CD4-positive, alpha-beta memory T cell (primary cell): ENCODE data around the gene SLC66A2. TPM values are rescaled to one million over a fixed set of nuclear protein-coding genes. Genes with fewer than 3 reads are reported as not detected.
"Not testable (repeated sequence)": the region's sequence is repeated elsewhere in the genome, so short reads cannot be mapped to it uniquely, and the experiment has no call there.

ENCODE experiments used
- CTCF ChIA-PET: fragments of 350-600 bp; sonication (Branson Sonifier 250); formaldehyde crosslinking; loops from one replicate; lab custom pipeline; 2021; ENCODE audit warnings: inconsistent platforms; ENCODE audit not compliant: partially characterized antibody; lab: Charles Lee
- POLR2A ChIA-PET: fragments of 350-600 bp; sonication (Branson Sonifier 250); formaldehyde crosslinking; loops from one replicate; lab custom pipeline; 2021; ENCODE audit not compliant: partially characterized antibody; lab: Charles Lee
- DNase-seq, 5 donors: peaks; one replicate each; pipeline versions ENCODE4 v3.0.0 to v3.0.0-alpha.2; 2020 to 2022; ENCODE audit warnings: mixed read lengths in 1 of 5
- H3K27ac ChIP-seq: one replicate; pipeline ENCODE4 v1.7.0; 2013; ENCODE audit warnings: low read depth, low read length
- H3K27me3 ChIP-seq: 2 replicates; pipeline ENCODE4 v1.7.0; 2013; ENCODE audit warnings: mild to moderate bottlenecking, low read length, moderate library complexity; ENCODE audit not compliant: insufficient read depth
- H3K36me3 ChIP-seq: 2 replicates; pipeline ENCODE4 v1.7.0; 2013; ENCODE audit warnings: mild to moderate bottlenecking, low read length, moderate library complexity; ENCODE audit not compliant: insufficient read depth
- H3K4me1 ChIP-seq: 2 replicates; pipeline ENCODE4 v1.7.0; 2013; ENCODE audit warnings: mild to moderate bottlenecking, low read length, moderate library complexity; ENCODE audit not compliant: insufficient read depth
- H3K4me3 ChIP-seq, 2 donors: one replicate each; pipeline ENCODE4 v1.7.0; 2013; ENCODE audit warnings: low read length in 2 of 2, mild to moderate bottlenecking in 1 of 2
- H3K9me3 ChIP-seq, 2 donors: one replicate each; pipeline ENCODE4 v1.7.0; 2013; ENCODE audit warnings: low read length in 2 of 2, control low read depth in 1 of 2; ENCODE audit not compliant: control insufficient read depth in 1 of 2
- H3K27ac Mint-ChIP-seq, 7 donors: one replicate each; pipeline ENCODE4 v1.8.0; 2020 to 2021; ENCODE audit warnings: mixed read lengths in 7 of 7, mild to moderate bottlenecking in 6 of 7, inconsistent platforms in 3 of 7, moderate library complexity in 3 of 7
- H3K27me3 Mint-ChIP-seq, 2 donors: one replicate each; pipeline ENCODE4 v1.8.0; 2020 to 2021; ENCODE audit warnings: mixed read lengths in 2 of 2
- H3K36me3 Mint-ChIP-seq, 2 donors: one replicate each; pipeline ENCODE4 v1.8.0; 2020 to 2021; ENCODE audit warnings: mixed read lengths in 2 of 2, inconsistent platforms in 1 of 2, mild to moderate bottlenecking in 1 of 2
- H3K4me1 Mint-ChIP-seq, 4 donors: one replicate each; pipeline ENCODE4 v1.8.0; 2020 to 2021; ENCODE audit warnings: mixed read lengths in 4 of 4, mild to moderate bottlenecking in 1 of 4
- H3K4me3 Mint-ChIP-seq, 8 donors: one replicate each; pipeline ENCODE4 v1.8.0; 2020 to 2021; ENCODE audit warnings: mixed read lengths in 8 of 8, mild to moderate bottlenecking in 7 of 8, moderate library complexity in 6 of 8, inconsistent platforms in 3 of 8
- H3K9me3 Mint-ChIP-seq, 8 donors: one replicate each; pipeline ENCODE4 v1.8.0; 2020 to 2021; ENCODE audit warnings: mixed read lengths in 8 of 8, mild to moderate bottlenecking in 5 of 8, inconsistent platforms in 3 of 8, moderate library complexity in 1 of 8
- intact Hi-C: fragments of 100-400 bp; cut with micrococcal nuclease; formaldehyde crosslinking; loops from one replicate; pipeline ENCODE4 v1.15.1; 2023
- polyA plus RNA-seq, 2 donors: library from polyadenylated mRNA; unstranded; fragments of 300-500 nt; fragmentation: Illumina TruSeq; gene quantifications; one replicate each; pipeline ENCODE4 v1.2.3, GENCODE V29; 2021
- total RNA-seq, 2 experiments: library from RNA; stranded (reverse); gene quantifications; one replicate each; pipeline ENCODE4 v1.2.3, GENCODE V29; 2021

Gene SLC66A2
- total and polyA plus RNA-seq, 4 experiments from 2014 or later: 15.7 to 26.4 (median 23.6) TPM

- H3K4me1 ChIP-seq: peaks cover 34% of the 10 kb centered on the region
- H3K4me3 ChIP-seq, H3K27me3 ChIP-seq, CTCF ChIA-PET, H3K36me3 Mint-ChIP-seq, H3K27ac ChIP-seq, H3K9me3 ChIP-seq, H3K36me3 ChIP-seq, POLR2A ChIA-PET, H3K27me3 Mint-ChIP-seq, H3K9me3 Mint-ChIP-seq: not testable (repeated sequence)
- Mint-ChIP-seq H3K27ac (peak overlapping the region in 5 of 7 donors; percentile 23 to 76 (median 40)), H3K4me1 (peaks cover 13 to 29% (median 22%) of the 10 kb centered on the region in 4 donors), H3K4me3 (peak overlapping the region in 5 of 8 donors; percentile 42 to 79 (median 60))
- intact Hi-C loops: loop anchor here (10.0 kb wide), 1 partner anchor 435 kb away; no protein-coding TSS in a partner anchor
- DNase-seq: peak in 2 of 5 donors; percentile 18 to 28
These were observed 8.8 kb upstream of the SLC66A2 start for GRCh38 chr18:79960161-79960801.

DNA sequence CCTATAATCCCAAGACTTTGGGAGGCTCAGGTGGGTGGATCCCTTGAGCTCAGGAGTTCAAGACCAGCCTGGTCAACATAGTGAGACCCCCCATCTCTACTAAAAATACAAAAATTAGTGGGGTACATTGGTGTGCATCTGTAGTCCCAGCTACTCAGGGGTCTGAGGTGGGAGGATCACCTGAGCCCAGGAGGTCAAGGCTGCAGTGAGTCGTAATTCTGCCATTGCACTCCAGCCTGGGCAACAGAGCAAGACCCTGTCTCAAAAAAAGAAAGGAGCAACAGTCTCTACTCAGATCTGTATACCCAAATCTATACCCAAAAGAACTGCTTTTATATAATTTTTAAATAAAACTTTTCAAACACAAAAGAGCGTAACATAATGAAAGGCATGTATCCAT is 7.5 kb upstream of the SLC66A2 start:
- H3K36me3 Mint-ChIP-seq: no peaks in the 10 kb centered on the region
- intact Hi-C loops: no loop called here
- H3K36me3 ChIP-seq: no peaks in the 10 kb centered on the region
- H3K9me3 Mint-ChIP-seq: peaks cover 0 to 2% (median 0%) of the 10 kb centered on the region in 8 donors
- peaks cover 0 to 3% of the 10 kb centered on the region in 2 donors for H3K27me3 Mint-ChIP-seq
- no peaks in the 10 kb centered on the region for H3K9me3 ChIP-seq
- H3K4me3 ChIP-seq: no peak overlapping the region
- H3K4me1 Mint-ChIP-seq: peaks cover 12 to 26% (median 19%) of the 10 kb centered on the region in 4 donors
- H3K27ac ChIP-seq: no peak overlapping the region
- H3K27me3 ChIP-seq: no peaks in the 10 kb centered on the region
- DNase-seq: no peak
- no peak overlapping the region for H3K27ac Mint-ChIP-seq
- H3K4me1 ChIP-seq: peaks cover 25% of the 10 kb centered on the region
- POLR2A ChIA-PET: no interaction called here
- CTCF ChIA-PET: no interaction called here
- H3K4me3 Mint-ChIP-seq: no peak overlapping the region

GRCh38 chr18:79956276-79956675 is 4.8 kb upstream of the SLC66A2 start:
- Histone ChIP-seq H3K36me3 (no peaks in the 10 kb centered on the region), H3K9me3 (no peaks in the 10 kb centered on the region), H3K27me3 (no peaks in the 10 kb centered on the region), H3K4me3 (no peak overlapping the region), H3K4me1 (peaks cover 9% of the 10 kb centered on the region), H3K27ac (no peak overlapping the region)
- H3K27me3 Mint-ChIP-seq: no peaks in the 10 kb centered on the region
- no peaks in the 10 kb centered on the region for H3K9me3 Mint-ChIP-seq
- H3K4me3 Mint-ChIP-seq: peak overlapping the region in 1 of 8 donors; percentile 14
- intact Hi-C loops: no loop called here
- no peaks in the 10 kb centered on the region for H3K36me3 Mint-ChIP-seq
- ChIA-PET CTCF (no interaction called here), POLR2A (interaction anchor here (0.9 kb wide), 1 partner anchor 77 kb away, joined by 3 read pairs; no protein-coding TSS in a partner anchor)
- no peak for DNase-seq
- H3K4me1 Mint-ChIP-seq: peaks cover 0 to 15% (median 8%) of the 10 kb centered on the region in 4 donors
- peak overlapping the region in 3 of 7 donors; percentile 7 to 43 (median 33) for H3K27ac Mint-ChIP-seq

DNA sequence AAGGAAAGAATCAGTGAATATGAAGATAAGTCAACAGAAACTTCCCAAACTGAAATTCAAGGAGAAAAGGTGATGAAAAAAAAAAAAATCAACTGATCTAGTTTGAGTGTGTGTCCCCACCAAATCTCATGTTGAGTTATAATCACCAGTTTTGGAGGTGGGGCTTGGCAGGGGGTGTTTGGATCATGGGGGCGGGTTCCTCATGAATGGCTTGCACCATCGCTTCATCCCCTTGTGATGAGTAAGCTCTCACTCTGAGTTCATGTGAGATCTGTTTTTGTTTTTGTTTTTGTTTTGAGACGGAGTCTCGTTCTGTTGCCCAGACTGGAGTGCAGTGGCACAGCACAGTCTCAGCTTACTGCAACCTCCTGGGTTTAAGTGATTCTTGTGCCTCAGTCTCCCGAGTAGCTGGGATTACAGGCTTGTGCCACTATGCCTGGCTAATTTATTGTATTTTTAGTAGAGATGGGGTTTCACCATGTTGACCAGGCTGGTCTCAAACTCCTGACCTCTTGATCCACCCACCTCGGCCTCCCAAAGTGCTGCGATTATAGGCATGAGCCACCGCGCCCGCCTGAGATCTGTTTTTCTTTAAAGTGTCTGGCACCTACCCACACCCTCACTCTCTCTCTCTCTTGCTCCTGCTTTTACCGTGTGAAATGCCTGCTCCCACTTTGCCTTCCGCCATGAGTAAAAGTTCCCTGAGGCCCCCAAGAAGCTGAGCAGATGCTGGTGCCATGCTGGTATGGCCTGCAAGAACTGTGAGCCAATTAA is 4.0 kb upstream of the SLC66A2 start:
- H3K4me3 ChIP-seq: no peak overlapping the region
- H3K27me3 Mint-ChIP-seq: no peaks in the 10 kb centered on the region
- intact Hi-C loops: no loop called here
- no peaks in the 10 kb centered on the region for H3K36me3 ChIP-seq
- no peaks in the 10 kb centered on the region for H3K9me3 Mint-ChIP-seq
- no peaks in the 10 kb centered on the region for H3K9me3 ChIP-seq
- no peak for DNase-seq
- peak overlapping the region in 2 of 7 donors; percentile 7 to 74 for H3K27ac Mint-ChIP-seq
- H3K36me3 Mint-ChIP-seq: no peaks in the 10 kb centered on the region
- no peak overlapping the region for H3K4me3 Mint-ChIP-seq
- peaks cover 10% of the 10 kb centered on the region for H3K4me1 ChIP-seq
- CTCF ChIA-PET: no interaction called here
- no peaks in the 10 kb centered on the region for H3K27me3 ChIP-seq
- no peak overlapping the region for H3K27ac ChIP-seq
- POLR2A ChIA-PET: interaction anchor here (0.9 kb wide), 1 partner anchor 78 kb away, joined by 3 read pairs; no protein-coding TSS in a partner anchor
- peaks cover 1 to 11% (median 6%) of the 10 kb centered on the region in 4 donors for H3K4me1 Mint-ChIP-seq

GRCh38 chr18:79954791-79955190 is 3.3 kb upstream of the SLC66A2 start:
- H3K9me3 ChIP-seq: no peaks in the 10 kb centered on the region
- H3K27me3 ChIP-seq: no peaks in the 10 kb centered on the region
- no peak overlapping the region for H3K4me3 ChIP-seq
- Mint-ChIP-seq H3K4me1 (peaks cover 2 to 10% (median 9%) of the 10 kb centered on the region in 4 donors), H3K27me3 (no peaks in the 10 kb centered on the region), H3K4me3 (no peak overlapping the region), H3K36me3 (peaks cover 0 to 3% of the 10 kb centered on the region in 2 donors), H3K9me3 (no peaks in the 10 kb centered on the region), H3K27ac (no peak overlapping the region)
- H3K4me1 ChIP-seq: peaks cover 12% of the 10 kb centered on the region
- ChIA-PET POLR2A (no interaction called here), CTCF (interaction anchor here (1.0 kb wide), 1 partner anchor 9 kb away, joined by 3 read pairs; the partner anchor contains the start of gene HSBP1L1)
- intact Hi-C loops: no loop called here
- no peak overlapping the region for H3K27ac ChIP-seq
- H3K36me3 ChIP-seq: no peaks in the 10 kb centered on the region
- no peak for DNase-seq

- H3K4me3 Mint-ChIP-seq: peak overlapping the region in 4 of 8 donors; percentile 26 to 40 (median 38)
- H3K4me1 Mint-ChIP-seq: peaks cover 5 to 16% (median 14%) of the 10 kb centered on the region in 4 donors
- no peaks in the 10 kb centered on the region for H3K36me3 ChIP-seq
- H3K9me3 ChIP-seq: no peaks in the 10 kb centered on the region
- no peaks in the 10 kb centered on the region for H3K27me3 Mint-ChIP-seq
- intact Hi-C loops: no loop called here
- H3K27me3 ChIP-seq: no peaks in the 10 kb centered on the region
- H3K9me3 Mint-ChIP-seq: no peaks in the 10 kb centered on the region
- H3K4me1 ChIP-seq: peaks cover 16% of the 10 kb centered on the region
- CTCF ChIA-PET: interaction anchor here (1.0 kb wide), 1 partner anchor 10 kb away, joined by 3 read pairs; the partner anchor contains the start of gene HSBP1L1
- peaks cover 0 to 6% of the 10 kb centered on the region in 2 donors for H3K36me3 Mint-ChIP-seq
- H3K4me3 ChIP-seq: no peak overlapping the region
- POLR2A ChIA-PET: no interaction called here
- H3K27ac ChIP-seq: no peak overlapping the region
- DNase-seq: no peak
- peak overlapping the region in 4 of 7 donors; percentile 2 to 56 (median 31) for H3K27ac Mint-ChIP-seq
These were observed 2.7 kb upstream of the SLC66A2 start for GRCh38 chr18:79953971-79954651.
